ENCODE measurements around the gene FGF14.

The FGF14 gene

DNA sequence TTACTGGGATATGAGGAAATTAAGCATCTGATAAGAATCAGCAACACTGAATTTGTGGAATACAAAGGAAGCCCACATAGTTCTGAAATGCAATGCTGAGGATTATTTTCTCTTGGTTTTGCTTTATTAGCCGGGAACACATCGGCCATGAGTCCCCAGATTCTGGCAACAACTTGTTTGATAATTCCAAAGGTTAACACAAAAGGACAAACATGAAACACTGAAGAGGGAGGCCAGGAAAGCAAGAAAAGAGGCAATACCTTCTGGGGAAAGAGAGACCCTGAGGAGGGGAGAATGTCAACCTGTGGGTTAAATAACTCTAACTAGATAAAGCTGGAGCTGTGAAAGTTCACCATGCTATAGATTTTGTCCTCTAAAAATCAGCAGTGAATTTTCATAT lies 663.5 kb downstream of the FGF14 start:
- H3K36me3 ChIP-seq (ENCODE audit: insufficient read depth, insufficient read length, low read length), result no peaks in the 10 kb centered on the region
- no peak for TF ChIP-seq ZNF274 (IDR thresholded peaks at IDR 0.05; ENCODE audit: low read depth, low read length)
- no peak for TF ChIP-seq SUZ12 (IDR thresholded peaks at IDR 0.05; ENCODE audit: extremely low read depth, insufficient read depth, insufficient read length)
- no peak for TF ChIP-seq YY1 (IDR thresholded peaks at IDR 0.05; ENCODE audit: insufficient read depth, insufficient read length)
- H3K9me3 ChIP-seq (ENCODE audit: insufficient read depth, low read length), result no peaks in the 10 kb centered on the region
- no peak for DNase-seq (ENCODE audit: low read depth, low spot score)
- H3K9ac ChIP-seq (ENCODE audit: insufficient read length, low read depth), result no peak overlapping the region
- no peak overlapping the region for H3K4me3 ChIP-seq (ENCODE audit: insufficient read length, low read depth)
- no peaks in the 10 kb centered on the region for H3K4me1 ChIP-seq (ENCODE audit: insufficient read depth, insufficient read length)
- no peaks in the 10 kb centered on the region for H3K27me3 ChIP-seq (ENCODE audit: insufficient read depth, insufficient read length)

DNA sequence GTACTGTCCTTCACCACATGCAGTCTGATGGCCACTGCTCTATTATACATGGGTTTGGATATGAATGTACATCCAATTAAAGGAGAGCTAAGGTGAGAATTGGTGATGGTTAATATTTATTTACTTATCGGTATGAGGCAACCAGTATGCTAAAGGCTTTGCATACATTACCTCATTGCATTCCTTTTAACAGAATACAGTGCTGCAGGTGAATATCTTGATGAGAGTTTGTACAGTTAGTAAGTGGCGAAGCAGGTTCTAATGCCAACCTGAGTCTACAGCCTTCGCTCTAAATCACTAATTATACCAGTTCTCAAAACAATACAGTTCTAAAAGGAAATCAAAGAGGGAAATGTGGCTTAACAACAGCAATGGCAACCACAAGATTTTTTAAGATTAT lies 665.3 kb downstream of the FGF14 start:
- Histone ChIP-seq H3K36me3 (ENCODE audit: insufficient read depth, insufficient read length, low read length) (no peaks in the 10 kb centered on the region), H3K4me3 (ENCODE audit: insufficient read length, low read depth) (no peak overlapping the region), H3K4me1 (ENCODE audit: insufficient read depth, insufficient read length) (no peaks in the 10 kb centered on the region), H3K9ac (ENCODE audit: insufficient read length, low read depth) (no peak overlapping the region), H3K9me3 (ENCODE audit: insufficient read depth, low read length) (no peaks in the 10 kb centered on the region), H3K27me3 (ENCODE audit: insufficient read depth, insufficient read length) (no peaks in the 10 kb centered on the region)
- DNase-seq (ENCODE audit: low read depth, low spot score), result no peak
- TF ChIP-seq ZNF274 (IDR thresholded peaks at IDR 0.05; ENCODE audit: low read depth, low read length) (no peak), YY1 (IDR thresholded peaks at IDR 0.05; ENCODE audit: insufficient read depth, insufficient read length) (no peak), SUZ12 (IDR thresholded peaks at IDR 0.05; ENCODE audit: extremely low read depth, insufficient read depth, insufficient read length) (no peak)

- Histone ChIP-seq H3K36me3 (ENCODE audit: insufficient read depth, insufficient read length, low read length) (no peaks in the 10 kb centered on the region), H3K9me3 (ENCODE audit: insufficient read depth, low read length) (no peaks in the 10 kb centered on the region), H3K9ac (ENCODE audit: insufficient read length, low read depth) (no peak overlapping the region), H3K4me1 (ENCODE audit: insufficient read depth, insufficient read length) (no peaks in the 10 kb centered on the region), H3K27me3 (ENCODE audit: insufficient read depth, insufficient read length) (no peaks in the 10 kb centered on the region), H3K4me3 (ENCODE audit: insufficient read length, low read depth) (no peak overlapping the region)
- TF ChIP-seq ZNF274 (IDR thresholded peaks at IDR 0.05; ENCODE audit: low read depth, low read length) (no peak), SUZ12 (IDR thresholded peaks at IDR 0.05; ENCODE audit: extremely low read depth, insufficient read depth, insufficient read length) (no peak), YY1 (IDR thresholded peaks at IDR 0.05; ENCODE audit: insufficient read depth, insufficient read length) (no peak)
- no peak for DNase-seq (ENCODE audit: low read depth, low spot score)
Observed at GRCh38 chr13:101730420-101731000, 671.3 kb downstream of the FGF14 start.

- Histone ChIP-seq H3K9me3 (ENCODE audit: insufficient read depth, low read length) (no peaks in the 10 kb centered on the region), H3K9ac (ENCODE audit: insufficient read length, low read depth) (no peak overlapping the region), H3K4me3 (ENCODE audit: insufficient read length, low read depth) (no peak overlapping the region), H3K36me3 (ENCODE audit: insufficient read depth, insufficient read length, low read length) (no peaks in the 10 kb centered on the region), H3K4me1 (ENCODE audit: insufficient read depth, insufficient read length) (no peaks in the 10 kb centered on the region), H3K27me3 (ENCODE audit: insufficient read depth, insufficient read length) (no peaks in the 10 kb centered on the region)
- TF ChIP-seq ZNF274 (IDR thresholded peaks at IDR 0.05; ENCODE audit: low read depth, low read length), result no peak
- TF ChIP-seq YY1 (IDR thresholded peaks at IDR 0.05; ENCODE audit: insufficient read depth, insufficient read length), result no peak
- TF ChIP-seq SUZ12 (IDR thresholded peaks at IDR 0.05; ENCODE audit: extremely low read depth, insufficient read depth, insufficient read length), result no peak
- no peak for DNase-seq (ENCODE audit: low read depth, low spot score)
Observed at GRCh38 chr13:101728615-101729014, 673.2 kb downstream of the FGF14 start.

GRCh38 chr13:101728021-101728420 lies 673.8 kb downstream of the FGF14 start:
- H3K4me3 ChIP-seq (ENCODE audit: insufficient read length, low read depth), result no peak overlapping the region
- no peak overlapping the region for H3K9ac ChIP-seq (ENCODE audit: insufficient read length, low read depth)
- DNase-seq (ENCODE audit: low read depth, low spot score), result no peak
- H3K9me3 ChIP-seq (ENCODE audit: insufficient read depth, low read length), result no peaks in the 10 kb centered on the region
- no peaks in the 10 kb centered on the region for H3K4me1 ChIP-seq (ENCODE audit: insufficient read depth, insufficient read length)
- TF ChIP-seq YY1 (IDR thresholded peaks at IDR 0.05; ENCODE audit: insufficient read depth, insufficient read length) (no peak), SUZ12 (IDR thresholded peaks at IDR 0.05; ENCODE audit: extremely low read depth, insufficient read depth, insufficient read length) (no peak), ZNF274 (IDR thresholded peaks at IDR 0.05; ENCODE audit: low read depth, low read length) (no peak)
- H3K27me3 ChIP-seq (ENCODE audit: insufficient read depth, insufficient read length), result no peaks in the 10 kb centered on the region
- no peaks in the 10 kb centered on the region for H3K36me3 ChIP-seq (ENCODE audit: insufficient read depth, insufficient read length, low read length)

GRCh38 chr13:101727118-101727517 lies 674.7 kb downstream of the FGF14 start:
- no peaks in the 10 kb centered on the region for H3K36me3 ChIP-seq (ENCODE audit: insufficient read depth, insufficient read length, low read length)
- no peak overlapping the region for H3K4me3 ChIP-seq (ENCODE audit: insufficient read length, low read depth)
- H3K27me3 ChIP-seq (ENCODE audit: insufficient read depth, insufficient read length), result no peaks in the 10 kb centered on the region
- H3K4me1 ChIP-seq (ENCODE audit: insufficient read depth, insufficient read length), result no peaks in the 10 kb centered on the region
- no peaks in the 10 kb centered on the region for H3K9me3 ChIP-seq (ENCODE audit: insufficient read depth, low read length)
- no peak overlapping the region for H3K9ac ChIP-seq (ENCODE audit: insufficient read length, low read depth)
- DNase-seq (ENCODE audit: low read depth, low spot score), result no peak
- TF ChIP-seq YY1 (IDR thresholded peaks at IDR 0.05; ENCODE audit: insufficient read depth, insufficient read length) (no peak), ZNF274 (IDR thresholded peaks at IDR 0.05; ENCODE audit: low read depth, low read length) (no peak), SUZ12 (IDR thresholded peaks at IDR 0.05; ENCODE audit: extremely low read depth, insufficient read depth, insufficient read length) (no peak)

DNA sequence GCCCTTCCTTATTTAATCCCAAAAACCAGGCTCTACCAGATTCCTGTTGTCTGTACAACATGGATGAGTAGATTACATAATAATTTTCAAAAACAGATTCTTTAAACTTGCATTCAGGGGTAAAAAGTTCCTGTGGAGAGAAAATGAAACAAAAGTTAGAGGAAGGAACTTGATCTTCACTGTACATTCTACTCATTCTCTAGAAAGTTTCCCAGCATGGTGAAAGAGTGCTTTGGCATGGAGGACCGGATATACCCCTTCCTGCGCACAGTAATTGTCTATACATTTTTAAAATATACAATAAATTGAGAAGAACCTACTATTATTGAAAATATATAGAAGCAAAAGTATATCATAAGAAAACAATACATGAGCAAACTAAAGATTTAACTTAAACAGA lies 675.2 kb downstream of the FGF14 start:
- Histone ChIP-seq H3K9ac (ENCODE audit: insufficient read length, low read depth) (no peak overlapping the region), H3K4me3 (ENCODE audit: insufficient read length, low read depth) (no peak overlapping the region), H3K27me3 (ENCODE audit: insufficient read depth, insufficient read length) (no peaks in the 10 kb centered on the region), H3K36me3 (ENCODE audit: insufficient read depth, insufficient read length, low read length) (no peaks in the 10 kb centered on the region), H3K4me1 (ENCODE audit: insufficient read depth, insufficient read length) (no peaks in the 10 kb centered on the region), H3K9me3 (ENCODE audit: insufficient read depth, low read length) (no peaks in the 10 kb centered on the region)
- DNase-seq (ENCODE audit: low read depth, low spot score), result no peak
- no peak for TF ChIP-seq ZNF274 (IDR thresholded peaks at IDR 0.05; ENCODE audit: low read depth, low read length)
- TF ChIP-seq YY1 (IDR thresholded peaks at IDR 0.05; ENCODE audit: insufficient read depth, insufficient read length), result no peak
- TF ChIP-seq SUZ12 (IDR thresholded peaks at IDR 0.05; ENCODE audit: extremely low read depth, insufficient read depth, insufficient read length), result no peak
